NCI-H2107 (cell line): ENCODE measurements around the gene LSM5.

Experiments used
- DNase-seq: peaks from one replicate; lab custom pipeline; 2025; lab: John Stamatoyannopoulos, UW

LSM5 gene

DNA sequence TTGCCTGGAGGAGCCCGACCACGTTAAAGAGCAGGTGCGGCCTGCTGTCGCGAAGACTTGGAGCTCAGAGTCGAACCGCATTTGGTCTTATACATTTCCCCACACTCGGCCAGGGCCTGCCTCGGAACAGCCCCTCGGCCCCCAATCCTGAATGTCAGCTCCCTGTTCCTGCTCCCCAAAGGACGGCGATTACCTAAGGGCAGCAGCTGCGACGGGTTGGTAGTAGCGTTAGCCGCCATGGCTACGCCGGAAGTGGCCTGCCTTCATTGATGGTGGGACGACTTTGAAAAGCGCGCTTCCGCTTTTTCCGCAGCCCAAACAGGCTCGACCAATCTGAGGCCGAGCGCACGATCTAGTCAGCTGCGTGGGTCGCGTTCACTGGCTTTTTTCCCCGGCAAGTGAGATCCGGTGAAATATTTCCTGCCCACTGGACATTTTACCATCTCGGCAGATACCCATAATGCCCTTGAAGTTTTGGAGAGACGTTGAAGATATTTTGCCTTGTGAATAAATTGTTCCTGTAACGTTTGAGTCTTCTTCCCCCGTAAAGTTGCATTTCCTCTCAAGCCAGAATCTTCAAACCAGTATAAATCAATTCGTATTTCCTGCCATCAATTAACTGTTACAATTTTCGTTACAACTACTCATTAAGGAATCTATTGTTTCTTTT, at the start of gene LSM5:
LSM5 (minus strand) TSS at position 254 of the 670 bp plus-strand sequence; CDS start at position 239, 15 bp downstream.
- peak; percentile 94 for DNase-seq

DNA sequence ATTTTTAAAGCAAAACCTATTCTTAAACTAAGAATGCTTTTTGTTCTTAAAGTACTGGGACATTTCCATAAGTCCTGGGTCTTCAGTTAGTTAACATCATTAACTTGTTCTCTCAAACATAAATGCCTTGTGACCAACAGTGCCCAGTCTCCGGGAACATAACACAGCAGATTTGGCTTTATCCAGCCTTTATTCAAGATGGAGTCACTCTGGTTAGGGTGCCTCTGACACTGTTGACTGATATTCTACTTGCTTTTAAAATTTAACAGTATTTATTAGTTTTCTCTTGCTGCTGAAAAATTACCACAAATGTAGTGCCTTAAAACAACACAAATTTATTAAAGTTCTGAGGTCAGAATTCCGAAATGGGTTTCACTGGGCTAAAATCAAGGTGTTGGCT, 49.2 kb upstream of the LSM5 start:
- no peak for DNase-seq

DNA sequence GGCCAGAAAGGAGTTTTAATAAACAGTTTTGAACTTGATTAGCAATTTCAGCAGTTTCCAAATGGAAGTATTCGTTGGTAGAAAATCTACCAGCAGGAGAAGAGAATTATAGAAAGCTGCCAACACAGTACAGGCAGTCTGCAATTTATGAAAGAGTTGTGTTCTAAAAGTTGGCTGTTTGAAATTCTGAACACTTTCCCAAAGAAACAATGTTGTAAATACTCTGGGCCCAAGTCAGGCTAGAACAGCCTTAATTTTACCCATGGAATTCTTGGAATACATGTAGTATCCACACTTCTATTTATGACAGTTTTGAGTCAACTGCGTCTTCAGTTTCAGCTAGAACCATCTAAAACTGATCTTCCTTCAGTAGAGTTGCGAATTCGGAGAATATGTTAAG, 47.6 kb upstream of the LSM5 start:
- no peak for DNase-seq

DNA sequence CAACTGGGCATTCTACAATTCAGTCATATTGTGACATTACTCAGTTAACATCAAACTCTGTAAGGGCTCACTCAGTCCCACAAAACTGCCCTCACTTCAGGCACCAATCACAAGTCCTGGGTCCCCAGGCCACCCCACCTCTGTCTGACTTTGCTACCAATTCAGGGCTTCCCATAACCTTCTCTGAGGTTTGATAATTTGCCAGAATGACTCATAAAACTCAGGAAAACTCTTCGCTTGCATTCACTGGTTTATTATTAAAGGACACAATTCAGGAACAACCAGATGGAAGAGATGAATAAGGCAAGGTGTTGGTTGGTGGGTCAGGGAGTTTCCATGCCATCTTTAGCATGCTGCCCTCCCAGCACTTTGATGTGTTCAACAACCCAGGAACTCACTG, 46.4 kb upstream of the LSM5 start:
- no peak for DNase-seq

DNA sequence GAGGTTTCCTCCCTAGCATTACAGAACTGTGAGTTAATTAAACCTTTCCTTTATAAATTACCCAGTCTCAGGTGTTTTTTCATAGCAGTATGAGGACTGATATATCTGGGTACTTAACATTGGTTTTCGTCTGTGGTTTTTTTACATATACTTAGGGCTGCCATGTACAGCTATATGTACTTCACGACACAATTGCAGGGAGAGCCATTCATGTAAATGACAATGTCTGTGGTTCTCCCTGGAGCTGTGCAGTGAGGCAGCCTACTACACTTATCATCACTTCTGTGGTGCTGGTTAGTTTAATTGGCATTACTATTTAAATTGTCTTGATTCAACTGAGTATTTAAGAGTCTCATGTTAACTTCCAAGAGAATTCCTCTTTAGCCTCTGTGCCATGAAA, 45.8 kb upstream of the LSM5 start:
- no peak for DNase-seq

DNA sequence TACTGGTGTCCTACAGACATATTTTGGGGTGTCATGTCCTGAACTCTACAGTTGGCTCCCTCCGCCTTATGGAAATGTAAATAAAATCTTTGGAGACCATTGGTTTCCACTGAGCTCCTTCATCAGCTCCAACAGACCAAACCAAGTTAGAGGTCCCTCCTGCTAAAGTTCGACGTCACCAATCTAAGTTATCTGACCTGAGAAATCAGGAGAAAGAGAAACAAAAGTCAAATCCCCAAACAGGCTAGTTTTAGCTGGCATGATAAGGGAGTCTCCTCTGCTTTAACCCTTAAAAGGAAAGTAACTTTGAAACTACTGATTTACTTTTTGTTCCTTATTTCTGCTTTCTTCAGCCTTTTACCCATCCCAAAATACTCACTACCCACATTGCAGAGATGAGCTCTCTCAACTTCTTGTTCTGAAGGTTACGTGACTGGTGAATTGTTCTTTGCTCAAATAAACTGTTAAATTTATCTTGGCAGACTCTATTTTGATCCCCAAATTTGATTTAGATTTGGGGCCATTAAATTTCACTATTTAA, 45.1 kb upstream of the LSM5 start:
- no peak for DNase-seq

DNA sequence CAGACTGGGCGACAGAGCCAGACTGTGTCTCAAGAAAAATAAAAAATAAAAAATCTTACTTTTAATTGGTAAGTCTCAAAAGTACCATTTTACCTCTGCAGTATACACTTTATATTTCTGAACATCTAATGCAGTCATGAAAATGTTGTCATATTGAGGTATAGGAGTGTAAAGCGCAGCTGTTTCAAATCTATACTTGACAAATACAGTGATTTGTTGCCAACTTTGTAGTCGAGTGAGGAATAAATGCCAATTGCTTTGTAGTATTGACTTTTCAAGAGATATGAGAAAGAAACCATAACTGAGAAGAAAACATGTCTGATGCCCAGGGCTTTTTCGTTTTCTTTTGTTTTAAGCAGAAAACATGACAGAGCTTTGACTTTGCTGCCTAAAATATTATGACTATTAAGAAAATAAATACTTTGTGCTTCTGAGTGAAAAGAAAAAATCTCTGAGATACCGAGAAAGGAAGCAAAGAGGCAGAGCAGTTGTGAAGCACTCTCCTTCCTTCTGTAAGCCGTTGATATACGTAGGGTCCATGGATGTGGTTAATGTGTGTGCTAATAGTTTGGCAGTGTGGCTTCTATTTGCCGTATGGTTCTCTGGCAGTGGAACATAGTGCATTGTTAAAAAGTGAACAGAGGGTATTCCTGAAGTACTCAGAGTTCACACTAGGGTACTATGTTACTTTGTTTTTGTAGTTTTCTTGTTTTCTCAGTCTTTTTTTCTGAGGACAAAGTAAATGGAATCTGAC, 43.3 kb upstream of the LSM5 start:
- DNase-seq, result no peak

DNA sequence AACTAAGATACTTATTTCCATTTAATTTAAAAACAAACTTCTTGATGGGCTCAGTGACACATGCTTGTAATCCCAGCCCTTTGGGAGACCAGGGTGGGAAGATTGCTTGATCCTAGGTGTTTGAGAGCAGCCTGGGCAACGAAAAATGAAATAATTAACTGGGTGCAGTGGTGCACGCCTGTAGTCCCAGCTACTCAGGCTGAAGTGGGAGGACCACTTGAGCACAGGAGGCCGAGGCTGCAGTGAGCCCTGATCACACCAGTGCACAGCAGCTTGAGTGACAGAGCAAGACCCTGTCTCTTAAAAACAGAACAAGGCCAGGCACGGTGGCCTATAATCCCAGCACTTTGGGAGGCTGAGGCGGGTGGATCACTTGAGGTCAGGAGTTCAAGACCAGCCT, 42.5 kb upstream of the LSM5 start:
- DNase-seq, result no peak

DNA sequence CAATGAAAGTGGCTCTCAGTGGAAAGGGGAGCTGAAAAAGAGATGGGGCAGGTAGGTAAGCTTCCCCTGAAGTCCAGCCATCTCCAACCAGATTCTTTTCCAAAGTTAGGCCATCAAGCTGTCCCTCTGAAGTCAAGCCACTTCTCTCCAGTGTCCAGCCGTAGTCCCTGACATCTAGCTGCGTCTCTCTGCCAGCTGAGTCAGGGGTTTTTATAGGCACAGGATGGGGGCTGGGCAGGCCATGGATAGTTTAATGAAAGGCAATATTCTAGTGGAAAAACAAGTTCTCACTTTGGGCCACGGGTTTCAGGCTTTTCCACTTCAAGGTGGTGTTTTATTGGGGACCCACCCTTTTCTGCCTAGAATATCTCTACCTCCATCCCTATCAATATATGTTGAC, 41.9 kb upstream of the LSM5 start:
- DNase-seq, result no peak

DNA sequence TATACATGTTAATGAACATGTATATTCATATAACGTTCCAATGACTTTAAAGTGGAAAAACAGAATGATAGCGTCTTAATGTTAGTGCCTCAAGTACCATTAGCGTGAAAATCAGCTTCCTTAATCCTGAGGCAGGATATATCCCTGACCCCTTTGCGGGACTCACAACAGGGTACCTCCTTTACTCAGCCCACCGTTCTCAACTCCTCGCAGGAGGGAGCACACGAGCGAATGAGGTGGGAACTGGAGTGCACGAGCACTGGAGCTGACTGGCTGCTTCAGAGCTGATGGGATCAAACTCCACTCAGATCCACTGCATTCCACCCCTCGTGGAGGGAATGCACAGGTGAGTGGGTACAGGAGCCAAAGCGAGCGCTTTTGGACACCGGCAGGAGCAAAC, 41.2 kb upstream of the LSM5 start:
- no peak for DNase-seq

DNA sequence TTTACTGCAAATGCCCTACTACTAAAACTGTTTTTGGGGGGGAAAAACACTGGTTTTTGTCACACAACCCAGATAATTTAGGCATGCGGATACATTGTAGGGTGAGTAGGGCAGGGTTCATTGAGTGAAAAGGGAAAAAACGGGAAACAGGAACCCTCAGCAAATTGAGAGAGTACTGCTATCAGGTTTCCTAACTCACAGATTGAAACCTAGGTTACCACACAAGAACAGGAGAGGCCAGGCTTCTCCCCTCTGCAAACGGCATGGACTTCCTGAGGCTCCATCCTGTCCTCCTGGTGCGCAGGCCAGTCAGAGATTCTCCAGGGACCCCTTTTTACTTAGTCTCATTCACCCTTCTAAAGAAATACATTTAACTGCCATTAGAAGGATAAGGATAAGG, 35.7 kb upstream of the LSM5 start:
- DNase-seq, result no peak

DNA sequence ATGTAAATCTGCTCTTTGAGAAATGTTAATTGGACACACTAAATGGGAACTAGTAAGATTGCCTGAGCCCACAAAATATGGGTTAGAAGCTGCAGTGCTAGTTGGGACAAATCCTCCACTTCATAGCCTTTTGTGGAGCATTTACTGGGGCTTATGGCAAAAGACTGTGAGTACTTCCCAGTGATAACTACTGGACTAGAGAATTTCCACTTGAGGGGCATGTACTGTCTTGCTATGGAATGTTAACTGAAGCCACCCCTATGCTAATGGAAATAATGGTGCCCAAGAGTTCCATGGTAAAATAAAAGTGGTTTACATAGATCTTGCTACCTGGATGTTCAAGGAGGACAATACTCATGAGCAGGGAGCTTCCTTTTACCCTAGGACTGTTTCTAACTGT, 34.5 kb upstream of the LSM5 start:
- DNase-seq, result no peak

DNA sequence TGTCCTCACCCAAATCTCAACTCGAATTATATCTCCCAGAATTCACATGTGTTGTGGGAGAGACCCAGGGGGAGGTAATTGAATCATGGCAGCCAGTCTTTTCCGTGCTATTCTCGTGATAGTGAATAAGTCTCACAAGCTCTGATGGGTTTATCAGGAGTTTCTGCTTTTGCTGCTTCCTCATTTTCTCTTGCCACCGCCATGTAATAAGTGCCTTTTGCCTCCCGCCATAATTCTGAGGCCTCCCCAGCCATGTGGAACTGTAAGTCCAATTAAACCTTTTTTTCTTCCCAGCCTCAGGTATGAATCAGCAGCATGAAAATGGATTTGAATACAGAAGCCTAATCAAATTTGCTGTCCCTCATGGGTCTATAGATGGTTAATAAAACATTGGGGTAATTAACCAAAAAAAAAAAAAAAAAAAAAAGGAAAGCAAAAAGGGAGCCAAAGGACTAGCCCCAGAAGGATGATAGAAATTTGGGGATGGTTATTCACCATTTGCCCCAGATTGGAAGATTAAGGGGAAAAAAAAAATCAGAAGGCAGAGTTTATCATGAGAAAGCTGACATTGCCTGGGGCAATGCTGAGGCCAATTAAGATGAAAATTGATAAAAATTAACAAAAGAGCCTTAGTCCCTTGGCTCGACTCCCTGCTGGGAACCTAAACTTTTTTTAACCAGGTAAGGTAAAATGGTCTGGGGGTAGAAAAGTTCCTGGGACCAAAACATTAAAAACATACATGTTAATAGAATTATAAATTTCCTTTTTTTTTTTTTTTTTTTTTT, 32.8 kb upstream of the LSM5 start:
- DNase-seq, result no peak

DNA sequence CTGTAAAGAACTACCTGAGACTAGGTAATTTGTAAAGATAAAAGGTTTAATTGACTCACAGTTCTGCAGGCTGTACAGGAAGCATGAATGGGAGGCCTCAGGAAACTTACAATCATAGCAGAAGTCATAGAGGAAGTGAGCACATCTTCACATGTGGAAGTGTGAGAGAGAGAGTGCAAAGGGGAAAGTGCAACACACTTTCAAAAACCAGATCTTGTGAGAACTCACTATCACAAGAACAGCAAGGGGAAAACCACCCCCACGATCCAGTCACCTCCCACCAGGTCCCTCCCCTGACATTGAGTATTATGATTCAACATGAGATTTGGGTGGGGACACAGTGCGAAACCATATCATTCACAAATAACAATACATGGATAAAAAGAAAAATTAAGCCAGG, 29.6 kb upstream of the LSM5 start:
- DNase-seq, result no peak

DNA sequence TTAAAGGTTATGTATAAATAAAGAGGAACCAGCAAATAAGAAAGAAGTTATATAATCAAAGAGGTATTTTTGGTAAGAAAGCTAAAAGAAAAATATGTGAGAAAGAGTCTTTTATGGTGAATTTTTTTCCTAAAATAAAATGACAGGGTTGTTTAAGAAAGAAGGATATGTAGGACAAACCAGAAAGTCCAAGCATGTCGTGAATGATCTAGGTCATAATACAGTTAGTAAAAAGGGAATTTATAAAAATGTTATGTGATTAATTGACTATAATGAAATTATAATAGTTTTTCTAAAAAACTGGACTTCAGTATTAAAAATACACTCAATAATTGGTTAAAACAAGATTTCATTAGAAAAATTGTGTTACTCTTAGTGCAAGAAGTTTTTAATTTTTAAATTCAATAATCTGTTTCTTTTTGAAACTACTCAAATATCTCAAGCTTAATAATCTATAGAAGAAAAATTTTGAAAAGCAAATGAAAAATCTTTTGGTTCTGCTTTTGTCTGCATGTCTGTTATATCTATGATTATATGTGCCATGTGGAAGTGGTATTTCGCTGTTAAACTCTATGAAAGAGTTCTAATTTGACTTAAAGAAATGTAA, 28.5 kb upstream of the LSM5 start:
- DNase-seq, result no peak

DNA sequence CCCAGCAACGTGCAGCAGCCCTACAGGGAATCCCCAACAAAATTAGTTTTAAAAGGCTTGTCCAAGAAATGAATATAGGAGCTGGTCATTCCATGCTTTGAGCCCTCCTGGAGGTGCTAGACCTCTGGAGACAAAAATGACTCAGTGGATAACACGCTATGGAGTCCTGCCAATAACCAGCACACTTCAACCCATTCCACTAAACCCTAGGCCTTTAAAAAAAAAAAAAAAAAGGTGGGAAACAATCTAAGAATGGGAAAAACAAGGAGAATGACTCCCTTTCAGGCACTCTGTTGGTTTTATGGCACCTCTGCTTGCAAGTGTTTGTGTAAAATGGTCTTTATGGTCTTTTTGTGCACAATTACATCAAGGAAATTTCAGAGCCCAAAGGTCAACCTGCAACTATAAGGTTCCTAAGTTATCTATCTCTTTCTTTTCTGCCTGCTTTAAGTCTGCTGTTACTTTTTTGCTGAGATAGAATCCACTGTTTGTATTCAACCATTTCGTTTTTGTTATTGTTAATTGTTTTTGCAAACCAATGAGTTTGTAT, 26.4 kb upstream of the LSM5 start:
- no peak for DNase-seq

DNA sequence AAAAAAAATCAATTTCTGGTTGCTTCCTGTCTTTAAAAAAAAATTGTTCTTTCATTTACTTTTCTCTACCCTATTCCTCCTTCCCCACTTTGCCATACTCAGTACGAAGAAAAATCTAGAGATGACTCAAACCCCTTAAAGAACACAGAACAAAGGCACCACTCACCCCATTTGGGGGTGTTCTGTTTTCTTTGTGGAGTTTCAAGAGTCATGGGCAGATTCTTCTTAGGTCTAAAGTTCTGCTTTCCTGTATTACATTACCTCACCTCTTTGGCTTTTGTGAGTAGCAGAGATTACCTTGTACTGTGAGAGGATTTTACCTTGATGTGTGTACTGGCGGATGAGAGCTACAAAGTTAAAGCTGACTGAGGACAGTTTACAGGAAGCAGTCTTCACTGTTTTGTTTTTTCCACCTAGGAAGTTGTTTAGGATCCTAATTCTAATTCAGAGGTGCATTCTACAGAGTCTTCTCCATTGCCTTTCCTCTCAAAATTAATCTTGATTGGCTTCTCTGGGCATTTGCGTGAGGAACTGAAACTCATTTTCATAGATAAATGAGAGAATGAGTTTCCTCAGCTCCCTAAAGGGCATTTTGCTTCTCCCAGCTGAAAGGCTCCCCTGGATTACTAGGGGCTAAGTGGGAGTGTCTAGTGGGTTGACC, 25.8 kb upstream of the LSM5 start:
- DNase-seq, result no peak

DNA sequence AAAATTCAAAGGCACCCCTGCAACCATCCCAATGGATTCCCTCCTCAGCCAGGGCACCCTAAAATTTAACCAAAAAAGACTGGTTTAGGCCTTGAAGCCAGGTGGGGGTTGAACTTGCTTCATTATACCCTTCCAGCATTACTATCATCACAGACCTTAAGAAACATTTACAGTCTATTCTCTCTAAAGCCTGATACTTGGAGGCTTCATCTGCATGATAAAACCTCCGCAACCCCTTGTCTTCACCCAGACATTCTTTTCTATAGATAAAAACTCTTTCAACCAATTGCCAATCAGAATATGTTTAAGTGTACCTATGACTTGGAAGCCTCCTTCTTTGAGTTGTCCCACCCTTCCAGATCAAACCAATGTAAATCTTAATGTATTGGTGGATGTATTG, 23.0 kb upstream of the LSM5 start:
- no peak for DNase-seq

DNA sequence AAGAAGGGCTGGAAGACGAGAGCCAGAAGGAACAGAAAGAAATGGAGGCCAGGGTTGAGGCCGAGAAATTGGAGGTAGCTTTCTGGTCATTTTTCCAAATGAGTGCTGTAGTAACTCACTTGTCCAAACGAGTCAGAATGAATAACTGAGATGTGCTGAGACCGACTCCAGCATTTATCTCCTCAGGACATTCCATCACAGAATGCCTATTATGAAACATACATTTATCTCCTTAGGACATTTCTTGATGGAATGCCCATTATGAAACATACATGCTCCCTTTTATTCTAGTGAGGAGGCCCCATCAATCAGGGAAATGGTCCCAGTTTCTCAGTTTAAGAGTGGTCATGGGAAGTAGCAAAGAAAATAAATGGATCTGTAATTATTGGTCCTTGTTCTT, 21.6 kb upstream of the LSM5 start:
- no peak for DNase-seq

DNA sequence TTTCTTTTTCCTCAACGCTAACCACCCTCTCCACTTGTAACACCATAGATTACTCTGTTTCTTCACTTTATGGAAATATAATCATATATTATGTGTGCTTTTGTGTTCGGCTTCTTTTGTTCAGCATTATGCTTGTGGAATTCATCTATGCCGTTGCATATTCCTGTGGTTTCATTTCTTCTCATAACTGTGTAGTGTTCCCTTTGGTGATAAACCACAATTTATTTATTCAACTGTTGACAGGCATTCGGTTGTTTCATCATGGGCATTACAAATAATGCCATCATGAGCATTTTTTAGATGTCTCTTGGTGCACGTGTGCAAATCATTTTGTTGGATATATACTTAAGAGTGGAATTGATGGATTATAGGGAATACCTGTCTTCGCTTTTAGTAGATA, 17.2 kb upstream of the LSM5 start:
- no peak for DNase-seq

DNA sequence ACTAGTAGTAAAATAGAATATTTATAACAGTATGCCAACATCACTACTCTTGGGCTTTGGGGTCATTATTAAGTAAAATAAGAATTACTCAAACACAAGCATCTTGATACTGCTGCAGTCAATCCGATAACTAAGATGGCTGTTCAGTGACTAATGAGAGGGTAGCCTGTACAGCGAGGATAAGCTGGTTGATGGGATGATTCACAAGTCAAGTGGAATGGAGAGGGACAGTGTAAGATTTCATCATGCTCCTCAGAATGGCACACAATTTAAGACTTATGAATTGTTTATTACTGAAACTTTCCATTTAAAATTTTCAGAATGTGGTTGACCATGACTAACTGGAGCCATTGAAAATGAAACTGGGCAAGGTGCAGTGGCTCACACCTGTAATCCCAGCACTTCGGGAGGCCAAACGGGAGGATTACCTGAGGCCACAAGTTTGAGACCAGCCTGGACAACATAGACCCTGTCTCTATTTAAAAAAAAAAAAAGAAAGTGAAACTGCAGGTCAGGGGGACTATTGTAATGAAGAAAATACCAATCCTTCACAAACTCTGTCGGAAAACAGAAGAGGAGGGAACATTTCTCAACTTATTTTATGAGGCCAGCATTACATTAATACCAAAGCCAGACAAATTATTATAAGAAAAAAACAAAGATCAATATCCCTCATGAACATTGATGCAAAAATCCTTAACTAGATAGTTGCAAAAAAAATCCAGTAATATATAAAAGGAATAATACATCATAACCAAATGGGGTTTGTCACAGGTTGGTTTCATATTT, 16.3 kb upstream of the LSM5 start:
- no peak for DNase-seq
